Glomerular visceral epithelial cell (primary cell): ENCODE results near the gene STEAP2.

Experiments used
- DNase-seq: peaks from one replicate; pipeline ENCODE4 v3.0.0-alpha.2; 2016; ENCODE audit errors: extremely low spot score

Gene STEAP2

DNA sequence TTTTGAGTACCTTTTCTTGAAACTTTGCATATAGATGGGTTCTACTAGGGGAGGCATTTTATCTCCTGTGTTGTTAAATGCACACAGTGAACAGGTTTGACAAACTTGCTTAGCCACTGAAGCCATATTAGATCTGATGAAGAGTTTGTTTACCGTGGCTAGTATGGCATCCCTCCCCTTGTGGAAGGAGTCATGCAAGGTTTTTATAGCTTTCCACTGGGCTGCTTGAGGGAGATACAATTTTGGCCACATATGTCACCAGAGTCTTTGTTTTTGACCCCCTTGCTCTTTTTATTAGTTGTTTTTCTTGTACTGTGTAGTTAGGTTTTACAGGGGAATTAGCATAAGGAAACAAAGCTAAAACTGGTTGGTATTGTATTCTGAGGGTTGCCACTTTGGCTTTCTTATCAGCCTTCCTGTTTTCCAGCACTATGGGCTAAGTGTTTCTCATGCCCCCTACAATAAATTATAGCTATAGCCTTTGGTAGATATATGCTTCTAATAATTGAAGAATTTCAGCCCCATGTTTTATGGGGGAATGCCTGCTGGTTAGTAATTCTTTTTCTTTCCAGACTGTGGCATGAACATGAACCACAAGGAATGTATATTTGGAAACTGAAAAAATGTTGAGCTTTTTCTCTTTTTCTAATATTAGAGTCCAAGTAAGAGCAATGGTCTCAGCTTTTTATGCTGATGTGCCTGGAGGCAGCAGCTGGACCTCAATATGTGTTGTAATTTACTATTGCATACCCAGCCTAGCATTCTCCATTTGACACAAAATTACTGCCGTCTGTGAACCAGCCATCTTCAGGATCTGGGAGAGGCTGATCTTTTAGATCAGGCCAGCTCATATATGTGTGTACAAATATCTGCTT is 18.4 kb upstream of the STEAP2 start:
- DNase-seq: no peak

DNA sequence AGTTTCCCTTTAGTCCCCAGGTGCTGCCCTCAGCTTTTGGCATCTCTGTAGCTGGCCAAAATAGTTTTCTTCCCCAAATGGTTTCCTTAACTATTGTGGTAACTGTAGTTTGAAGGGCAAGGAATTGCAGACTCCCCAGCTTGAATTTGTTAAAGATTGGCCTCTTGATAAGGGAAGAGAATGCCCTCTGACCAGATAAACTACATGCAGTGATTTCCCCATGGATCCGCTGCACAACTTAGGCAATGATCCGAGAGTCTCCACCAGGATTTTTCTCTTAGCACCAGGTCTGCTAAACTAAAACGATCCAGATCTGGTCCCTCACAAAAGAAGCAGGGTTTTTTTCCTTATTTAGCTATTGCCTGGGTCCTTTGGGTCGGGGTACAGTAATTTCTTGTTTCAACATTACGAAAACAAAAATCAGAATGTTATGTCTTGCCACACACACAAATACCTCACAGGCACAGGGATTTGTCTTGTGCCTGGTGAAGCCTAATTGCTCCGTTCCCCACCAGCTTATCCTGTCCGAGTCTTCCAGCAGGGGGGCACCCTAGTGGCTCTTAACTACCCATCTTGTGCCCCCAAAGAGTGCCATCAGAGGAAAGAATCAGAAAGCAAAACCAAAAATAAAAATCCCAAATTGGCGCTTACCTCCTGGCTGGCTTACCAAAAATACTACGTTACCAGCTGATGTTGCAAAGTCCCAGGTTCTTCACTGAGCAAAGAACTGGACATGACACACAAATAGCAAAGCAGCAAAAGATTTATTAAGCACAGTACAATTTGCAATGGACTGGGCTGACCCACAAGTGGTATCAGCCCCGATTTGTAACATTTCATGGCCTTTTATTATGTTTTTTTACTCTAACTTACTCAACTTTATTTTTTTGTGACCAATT is 16.4 kb upstream of the STEAP2 start:
- no peak for DNase-seq

DNA sequence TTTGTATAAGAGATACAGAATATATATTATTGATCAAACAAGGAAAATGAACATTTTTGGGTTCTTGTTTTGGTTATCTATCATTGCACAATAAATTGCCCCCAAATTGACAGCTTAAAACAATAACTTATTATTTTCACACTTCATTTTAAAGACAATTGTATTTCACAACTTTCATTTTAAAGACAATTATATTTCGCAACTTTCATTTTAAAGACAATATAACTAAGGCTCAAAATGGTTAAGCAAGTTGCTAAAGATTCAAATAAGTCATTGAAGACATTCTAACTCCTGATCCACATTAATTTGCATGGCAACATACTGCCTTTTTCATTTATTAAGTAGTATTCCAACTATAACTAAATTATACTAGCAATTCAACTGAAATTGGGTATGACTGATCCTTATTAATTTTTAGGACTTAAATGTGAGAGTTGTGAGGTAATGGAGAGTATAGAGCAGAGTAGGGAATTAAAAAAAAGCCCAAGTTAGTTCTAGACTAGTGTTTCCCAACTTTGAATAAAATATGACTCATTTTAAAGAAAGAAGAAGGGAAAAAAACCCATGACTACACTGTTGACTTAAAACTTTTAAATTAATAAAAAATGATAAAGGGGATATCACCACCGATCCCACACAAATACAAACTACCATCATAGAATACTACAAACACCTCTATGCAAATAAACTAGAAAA is 9.9 kb upstream of the STEAP2 start:
- no peak for DNase-seq

DNA sequence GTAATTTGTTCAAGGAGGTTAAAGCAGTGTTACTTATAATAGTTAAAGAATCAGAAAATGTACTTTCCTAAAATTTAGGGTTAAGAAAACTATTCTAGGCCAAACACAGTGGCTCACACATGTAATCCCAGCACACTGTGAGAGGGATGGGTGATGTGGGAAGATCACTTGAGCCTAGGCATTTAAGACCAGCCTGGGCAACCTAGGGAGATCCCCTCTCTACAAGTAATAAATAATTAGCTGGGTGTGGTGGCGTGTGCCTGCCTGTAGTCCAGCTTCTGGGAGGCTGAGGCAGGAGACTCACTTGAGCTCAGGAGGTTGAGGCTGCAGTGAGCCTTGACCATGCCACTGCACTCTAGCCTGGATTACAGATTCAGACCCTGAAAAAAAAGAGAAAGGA is 3.6 kb upstream of the STEAP2 start:
- DNase-seq: no peak

DNA sequence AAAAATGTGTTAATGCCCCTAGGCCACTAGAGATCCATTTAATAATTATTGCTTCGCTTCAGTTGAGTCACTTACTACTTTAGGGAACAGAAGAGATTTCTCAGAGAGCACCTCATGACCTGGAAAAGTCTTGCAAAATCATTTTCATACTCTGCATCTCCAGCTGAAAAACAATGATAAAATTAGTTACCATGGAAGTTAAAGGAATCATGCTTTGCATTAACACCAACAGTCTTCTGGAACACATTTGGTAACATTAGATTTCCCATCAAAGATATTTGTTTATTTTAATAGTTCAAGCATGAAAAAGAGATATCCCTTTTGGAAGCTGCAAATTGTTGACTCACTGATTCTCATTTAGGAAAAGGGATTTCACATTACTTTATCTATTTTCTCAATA is 1.8 kb upstream of the STEAP2 start:
- DNase-seq: no peak

DNA sequence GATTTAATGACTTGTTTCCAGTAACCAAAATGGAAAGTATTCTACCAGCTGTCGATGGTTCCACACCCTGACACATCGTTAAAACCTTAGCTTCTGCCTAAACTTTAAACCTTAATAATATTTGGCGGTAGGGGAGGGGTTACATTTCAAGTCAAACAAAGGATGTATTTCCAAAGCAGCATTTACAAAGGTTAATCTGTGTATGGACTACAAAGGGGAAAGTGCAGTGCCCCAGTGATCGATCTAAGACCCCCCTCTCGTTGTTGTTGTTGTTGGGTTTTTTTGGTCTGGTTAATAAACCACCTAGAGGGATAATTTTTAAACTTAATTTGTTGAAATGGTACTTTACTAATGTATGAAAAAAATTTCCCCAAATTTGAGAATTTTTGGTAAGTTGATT is 1.1 kb upstream of the STEAP2 start:
- no peak for DNase-seq

DNA sequence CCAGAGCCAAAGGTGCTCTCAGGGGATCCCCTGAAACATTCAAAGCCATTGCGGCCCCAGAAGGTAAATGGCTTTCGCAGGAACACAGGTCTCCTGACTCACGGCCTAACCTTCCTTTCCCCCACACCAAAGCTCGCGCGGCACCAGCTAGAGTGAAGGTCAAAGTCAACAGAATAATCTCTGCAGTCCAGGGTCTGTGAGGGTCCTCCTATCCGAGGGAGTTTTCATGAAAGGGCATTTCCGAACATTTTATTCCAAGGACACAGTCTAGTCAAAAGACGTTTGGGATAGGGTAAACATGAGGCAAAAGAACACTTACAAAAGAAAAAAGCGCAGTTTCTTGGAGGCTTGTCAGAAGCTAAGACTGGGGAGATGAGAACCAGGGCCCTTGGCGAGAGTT is 559 bp upstream of the STEAP2 start:
- DNase-seq: peak; percentile 5

DNA sequence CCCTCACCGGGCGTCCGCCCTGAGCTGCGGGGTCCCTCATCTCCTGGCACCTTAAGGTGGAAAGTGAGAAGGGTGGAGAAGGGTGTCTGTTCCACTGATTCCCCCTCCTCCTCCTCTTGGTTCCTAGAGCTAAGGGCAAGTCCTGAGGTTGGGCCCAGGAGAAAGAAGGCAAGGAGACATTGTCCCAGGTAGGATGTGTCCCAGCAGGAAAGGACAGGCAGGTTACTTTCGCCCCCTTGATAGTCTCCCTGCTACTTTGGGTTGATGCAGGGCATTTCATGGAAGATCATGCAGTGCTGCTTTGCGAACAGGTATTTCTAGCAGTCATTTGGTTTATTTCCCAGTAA is 582 bp downstream of the STEAP2 start:
- DNase-seq: no peak

DNA sequence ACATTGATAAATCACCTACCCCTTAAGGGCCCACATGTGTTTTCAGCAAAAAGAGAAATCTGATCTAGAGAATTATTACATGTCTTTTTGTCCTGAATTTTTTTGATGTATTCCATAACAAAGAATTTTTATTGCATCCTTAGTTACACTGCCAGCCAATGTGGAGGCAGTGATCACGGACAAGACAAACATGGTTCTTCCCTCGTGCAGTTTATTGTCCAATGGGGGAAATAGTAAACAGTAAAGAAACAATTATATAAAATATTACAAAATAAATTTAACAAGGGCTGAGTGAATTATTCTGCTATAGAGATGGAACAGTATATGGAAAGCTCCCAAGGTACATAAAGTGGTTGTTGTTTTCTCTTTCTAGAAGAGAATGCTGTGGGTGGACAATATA is 2.0 kb downstream of the STEAP2 start:
- no peak for DNase-seq

DNA sequence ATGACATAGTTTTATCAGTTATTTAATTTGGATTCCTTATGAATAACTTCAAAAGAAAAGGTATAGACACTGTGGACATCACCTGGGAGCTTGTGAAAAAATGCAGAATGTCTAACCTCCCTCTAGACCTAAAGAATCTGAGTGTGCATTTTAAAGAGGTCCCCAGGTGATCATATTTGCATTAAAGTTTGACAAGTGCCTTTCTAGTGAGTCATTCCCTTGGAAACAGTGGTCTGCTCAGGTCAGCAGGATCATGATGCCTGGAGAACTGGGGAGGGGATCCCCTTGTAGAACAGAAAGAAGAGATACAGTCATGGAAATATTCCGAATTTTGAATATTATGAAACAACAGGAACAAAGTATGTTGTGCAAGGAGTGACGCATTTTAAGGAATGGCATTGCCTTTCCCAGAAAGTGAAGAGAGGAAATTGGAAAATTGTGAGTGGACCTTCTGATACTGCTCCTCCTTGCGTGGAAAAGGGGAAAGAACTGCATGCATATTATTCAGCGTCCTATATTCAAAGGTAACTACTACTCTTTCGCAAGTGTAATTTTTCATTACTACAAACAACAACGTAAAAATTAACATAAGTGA is 4.6 kb downstream of the STEAP2 start:
- no peak for DNase-seq

DNA sequence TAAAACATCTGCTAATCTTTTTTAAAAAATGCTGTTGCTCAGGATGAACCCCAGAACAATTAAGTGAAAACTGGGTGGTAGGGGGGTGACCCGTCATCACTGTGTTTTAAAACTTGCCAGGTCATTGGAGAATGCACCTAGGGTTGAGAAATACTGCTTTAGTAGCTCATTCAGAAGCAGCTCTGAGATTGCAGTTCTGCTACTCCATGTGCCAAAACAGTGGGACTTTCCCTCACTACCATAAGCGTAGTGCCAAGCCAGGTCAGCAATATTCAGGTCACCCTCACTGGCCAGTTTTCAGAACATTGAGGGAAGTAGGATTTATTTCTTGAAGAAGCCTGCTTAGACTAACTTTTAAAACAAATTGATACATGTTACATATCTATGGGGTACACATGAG is 5.2 kb downstream of the STEAP2 start:
- DNase-seq: no peak

DNA sequence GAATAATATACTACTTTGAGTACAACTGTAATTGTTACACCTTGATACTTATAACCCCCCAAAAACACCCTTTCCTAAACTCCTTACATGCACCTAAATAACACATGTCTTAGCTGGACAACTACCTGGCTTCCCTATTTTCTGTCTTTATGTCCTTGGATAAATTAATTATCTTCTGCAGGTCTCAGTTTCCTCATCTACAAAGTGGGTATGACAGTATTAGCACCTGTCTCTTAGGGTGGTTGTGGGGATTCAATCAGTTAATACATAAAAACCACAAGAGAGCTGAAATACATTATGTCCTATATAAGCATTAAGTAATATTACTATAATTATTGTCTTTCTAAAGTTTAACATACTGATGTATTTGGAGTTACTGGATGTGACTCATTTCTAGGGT is 10.8 kb downstream of the STEAP2 start:
- no peak for DNase-seq

DNA sequence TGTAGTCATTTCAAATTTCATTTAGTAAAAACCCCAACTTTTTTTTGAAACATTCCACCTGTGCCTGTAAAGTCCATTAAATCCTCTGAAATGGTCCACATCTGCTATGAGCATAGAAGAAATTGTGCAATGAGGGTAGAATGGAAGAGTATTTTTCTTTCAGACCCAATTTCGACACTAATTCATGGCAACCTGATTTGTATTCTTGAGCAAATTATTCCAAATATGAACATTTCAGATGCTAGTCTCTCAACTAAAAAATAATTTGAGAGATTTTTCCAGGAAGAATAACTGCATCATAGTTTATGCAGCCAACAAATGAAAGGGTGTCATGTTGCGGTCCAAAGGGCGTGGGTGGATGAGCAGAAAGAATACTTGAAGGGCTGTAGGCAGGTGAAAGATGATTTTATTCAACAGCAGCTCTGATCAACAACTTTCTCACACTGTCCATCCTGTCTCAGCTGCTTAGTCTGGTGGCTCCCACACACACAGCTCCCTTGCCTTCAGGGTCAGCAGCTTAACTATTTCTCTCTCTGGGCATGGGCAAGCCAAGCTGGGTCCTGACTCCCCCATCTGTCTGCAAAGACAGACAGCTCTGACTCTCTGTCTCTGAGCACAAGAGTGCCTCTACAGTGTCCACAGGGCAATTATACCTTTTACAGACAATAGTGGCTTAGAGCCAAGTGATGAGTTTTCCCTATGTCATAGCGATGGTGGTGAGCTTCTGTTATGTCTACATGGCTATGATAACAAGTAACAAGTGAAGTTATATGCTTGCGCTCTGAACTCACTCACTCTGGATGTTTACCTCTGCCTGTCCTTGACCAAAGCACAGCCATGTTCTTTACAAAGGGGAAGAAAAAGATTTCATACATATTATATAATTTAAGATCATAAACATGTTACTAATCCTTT is 11.5 kb downstream of the STEAP2 start:
- DNase-seq: peak; percentile 6

DNA sequence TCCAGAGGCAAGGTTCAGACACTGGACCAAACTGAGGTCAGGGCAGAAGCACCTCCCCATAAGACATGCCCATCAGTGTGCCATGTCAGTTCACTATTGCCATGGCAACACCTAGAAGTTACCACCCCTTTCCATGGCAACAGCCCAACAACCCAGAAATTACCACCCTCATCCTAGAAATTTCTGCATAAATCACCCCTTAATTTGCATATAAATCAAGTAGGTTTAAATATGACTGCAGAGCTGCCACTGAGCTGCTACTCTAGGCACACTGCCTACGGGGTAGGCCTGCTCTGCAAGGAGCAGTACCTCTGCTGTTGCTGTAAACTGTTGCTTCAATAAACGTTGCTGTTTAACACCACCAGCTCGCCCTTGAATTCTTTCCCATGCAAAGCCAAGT is 12.7 kb downstream of the STEAP2 start:
- no peak for DNase-seq

DNA sequence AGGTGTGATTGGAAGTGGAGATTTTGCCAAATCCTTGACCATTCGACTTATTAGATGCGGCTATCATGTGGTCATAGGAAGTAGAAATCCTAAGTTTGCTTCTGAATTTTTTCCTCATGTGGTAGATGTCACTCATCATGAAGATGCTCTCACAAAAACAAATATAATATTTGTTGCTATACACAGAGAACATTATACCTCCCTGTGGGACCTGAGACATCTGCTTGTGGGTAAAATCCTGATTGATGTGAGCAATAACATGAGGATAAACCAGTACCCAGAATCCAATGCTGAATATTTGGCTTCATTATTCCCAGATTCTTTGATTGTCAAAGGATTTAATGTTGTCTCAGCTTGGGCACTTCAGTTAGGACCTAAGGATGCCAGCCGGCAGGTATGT is 13.6 kb downstream of the STEAP2 start:
- DNase-seq: no peak

DNA sequence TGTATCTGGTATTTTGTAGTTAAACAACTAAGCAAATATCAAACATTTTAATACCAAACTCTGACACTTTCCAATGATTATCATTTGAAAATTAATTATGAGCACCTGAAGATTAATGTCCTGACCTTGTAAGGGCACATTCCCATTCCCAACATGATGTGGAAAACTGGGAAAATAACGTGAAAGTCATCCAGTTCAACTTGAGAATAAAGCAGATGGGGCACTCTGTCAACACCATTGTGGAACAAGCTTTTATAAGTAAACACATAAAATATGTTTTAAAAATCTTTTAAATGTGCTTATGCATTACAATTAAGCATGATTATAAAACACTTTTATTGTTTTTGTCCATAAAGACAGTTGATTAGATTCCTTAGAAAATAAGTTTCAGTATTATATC is 14.1 kb downstream of the STEAP2 start:
- DNase-seq: no peak

DNA sequence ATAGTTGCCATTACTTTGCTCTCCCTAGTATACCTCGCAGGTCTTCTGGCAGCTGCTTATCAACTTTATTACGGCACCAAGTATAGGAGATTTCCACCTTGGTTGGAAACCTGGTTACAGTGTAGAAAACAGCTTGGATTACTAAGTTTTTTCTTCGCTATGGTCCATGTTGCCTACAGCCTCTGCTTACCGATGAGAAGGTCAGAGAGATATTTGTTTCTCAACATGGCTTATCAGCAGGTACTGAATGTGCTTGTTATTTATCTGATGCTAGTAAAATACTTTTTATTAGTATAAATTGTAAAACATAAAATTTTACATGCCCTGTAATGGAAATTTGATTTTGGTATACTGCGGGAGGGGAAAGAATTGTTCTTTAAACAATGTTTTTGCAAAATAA is 15.7 kb downstream of the STEAP2 start:
- DNase-seq: no peak

DNA sequence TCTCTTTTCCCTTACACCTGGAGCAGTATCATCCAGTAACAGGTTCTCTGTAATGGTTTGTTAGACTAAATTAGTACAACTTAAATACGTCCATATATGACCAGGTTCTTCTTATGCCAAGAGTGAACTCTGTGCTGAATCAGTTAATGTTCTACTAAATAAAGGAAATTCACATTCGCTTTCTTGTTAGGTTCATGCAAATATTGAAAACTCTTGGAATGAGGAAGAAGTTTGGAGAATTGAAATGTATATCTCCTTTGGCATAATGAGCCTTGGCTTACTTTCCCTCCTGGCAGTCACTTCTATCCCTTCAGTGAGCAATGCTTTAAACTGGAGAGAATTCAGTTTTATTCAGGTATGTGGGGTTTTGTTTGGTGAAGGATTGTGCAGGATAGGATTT is 18.1 kb downstream of the STEAP2 start:
- DNase-seq: peak; percentile 6

DNA sequence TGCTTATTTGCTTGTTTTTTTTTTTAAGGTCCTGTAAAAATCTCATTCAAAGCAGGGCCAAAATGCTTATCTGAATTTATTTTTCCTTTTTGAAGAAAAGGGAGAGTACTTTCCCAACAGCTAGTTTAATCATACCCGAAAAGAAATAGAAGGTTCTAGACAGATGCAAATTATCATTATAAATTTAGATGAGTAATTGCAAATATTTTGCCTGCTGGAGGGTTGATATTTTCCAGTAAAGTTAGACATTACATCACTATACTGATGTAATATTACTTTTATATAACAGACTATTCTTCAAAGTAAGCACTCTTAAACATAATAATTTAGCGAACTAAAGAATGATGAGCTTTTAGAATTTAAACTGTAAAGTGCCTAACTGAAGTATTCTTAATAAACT is 19.3 kb downstream of the STEAP2 start:
- DNase-seq: no peak

DNA sequence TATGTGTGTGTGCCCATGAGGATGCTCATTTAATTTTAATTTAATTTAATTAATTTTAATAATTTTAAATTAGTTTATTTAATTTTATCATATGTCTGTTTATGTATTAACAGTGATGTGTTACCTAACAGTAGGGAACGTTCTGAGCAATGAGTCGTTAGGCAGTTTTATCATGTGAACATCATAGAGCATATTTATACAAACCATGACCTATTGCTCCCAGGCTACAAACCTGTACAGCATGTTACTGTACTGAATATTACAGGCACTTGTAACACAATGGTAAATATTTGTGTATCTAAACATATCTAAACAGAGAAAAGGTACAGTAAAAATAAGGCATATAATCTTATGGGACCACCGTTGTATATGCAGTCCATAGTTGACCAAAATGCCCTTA is 19.8 kb downstream of the STEAP2 start:
- no peak for DNase-seq

DNA sequence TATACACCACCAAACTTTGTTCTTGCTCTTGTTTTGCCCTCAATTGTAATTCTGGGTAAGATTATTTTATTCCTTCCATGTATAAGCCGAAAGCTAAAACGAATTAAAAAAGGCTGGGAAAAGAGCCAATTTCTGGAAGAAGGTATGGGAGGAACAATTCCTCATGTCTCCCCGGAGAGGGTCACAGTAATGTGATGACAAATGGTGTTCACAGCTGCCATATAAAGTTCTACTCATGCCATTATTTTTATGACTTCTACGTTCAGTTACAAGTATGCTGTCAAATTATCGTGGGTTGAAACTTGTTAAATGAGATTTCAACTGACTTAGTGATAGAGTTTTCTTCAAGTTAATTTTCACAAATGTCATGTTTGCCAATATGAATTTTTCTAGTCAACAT is 20.9 kb downstream of the STEAP2 start:
- DNase-seq: no peak
